HG03520 (cell line): ENCODE data around the gene CHTF8.
"Not testable (repeated sequence)": the region's sequence is repeated elsewhere in the genome, so short reads cannot be mapped to it uniquely, and the experiment has no call there.

Source experiments
- ATAC-seq: cut with Tn5 transposase; IDR thresholded peaks from one replicate; pipeline ENCODE4 v1.9.1; 2021; ENCODE audit warnings: mild to moderate bottlenecking, moderate library complexity; ENCODE audit not compliant: unreplicated experiment

The CHTF8 gene

GRCh38 chr16:69139464-69139863, 7.1 kb upstream of the CHTF8 start:
- not testable (repeated sequence) for ATAC-seq

GRCh38 chr16:69138608-69139007, 6.2 kb upstream of the CHTF8 start:
- ATAC-seq, result no peak

- no peak for ATAC-seq
Observed at GRCh38 chr16:69133373-69133954, 1.1 kb upstream of the CHTF8 start.

- ATAC-seq, result peak; percentile 30
Observed at GRCh38 chr16:69131839-69132423, 457 bp downstream of the CHTF8 start.

- no peak for ATAC-seq
Observed at GRCh38 chr16:69131167-69131838, 1.1 kb downstream of the CHTF8 start.

- ATAC-seq, result no peak
Observed at GRCh38 chr16:69130461-69130860, 1.9 kb downstream of the CHTF8 start.

GRCh38 chr16:69127966-69128510, 4.3 kb downstream of the CHTF8 start:
- no peak for ATAC-seq

- not testable (repeated sequence) for ATAC-seq
Observed at GRCh38 chr16:69126801-69127200, 5.6 kb downstream of the CHTF8 start.

GRCh38 chr16:69126221-69126620, 6.2 kb downstream of the CHTF8 start:
- no peak for ATAC-seq

- ATAC-seq, result not testable (repeated sequence)
Observed at GRCh38 chr16:69124961-69125360, 7.4 kb downstream of the CHTF8 start.

GRCh38 chr16:69124406-69124805, 8.0 kb downstream of the CHTF8 start:
- not testable (repeated sequence) for ATAC-seq

GRCh38 chr16:69123910-69124309, 8.5 kb downstream of the CHTF8 start:
- no peak for ATAC-seq

- ATAC-seq, result no peak
Observed at GRCh38 chr16:69120096-69120664, 12.2 kb downstream of the CHTF8 start.

GRCh38 chr16:69119536-69119935, 12.9 kb downstream of the CHTF8 start:
- no peak for ATAC-seq

- ATAC-seq, result no peak
Observed at GRCh38 chr16:69118994-69119393, 13.4 kb downstream of the CHTF8 start.

- ATAC-seq, result no peak
Observed at GRCh38 chr16:69118468-69118867, 13.9 kb downstream of the CHTF8 start.

- ATAC-seq, result no peak
Observed at GRCh38 chr16:69116906-69117305, 15.5 kb downstream of the CHTF8 start.

GRCh38 chr16:69116256-69116875, 16.0 kb downstream of the CHTF8 start:
- no peak for ATAC-seq

- ATAC-seq, result no peak
Observed at GRCh38 chr16:69115837-69116236, 16.6 kb downstream of the CHTF8 start.

GRCh38 chr16:69115361-69115760, 17.0 kb downstream of the CHTF8 start:
- no peak for ATAC-seq

GRCh38 chr16:69114976-69115355, 17.4 kb downstream of the CHTF8 start:
- ATAC-seq, result no peak
